HG03439 (cell line): ENCODE measurements around the gene CAPNS2.

ENCODE experiments used
- ATAC-seq: cut with Tn5 transposase; IDR thresholded peaks from one replicate; pipeline ENCODE4 v1.9.1; 2021; ENCODE audit warnings: mild to moderate bottlenecking, moderate library complexity; ENCODE audit not compliant: unreplicated experiment

Gene CAPNS2

DNA sequence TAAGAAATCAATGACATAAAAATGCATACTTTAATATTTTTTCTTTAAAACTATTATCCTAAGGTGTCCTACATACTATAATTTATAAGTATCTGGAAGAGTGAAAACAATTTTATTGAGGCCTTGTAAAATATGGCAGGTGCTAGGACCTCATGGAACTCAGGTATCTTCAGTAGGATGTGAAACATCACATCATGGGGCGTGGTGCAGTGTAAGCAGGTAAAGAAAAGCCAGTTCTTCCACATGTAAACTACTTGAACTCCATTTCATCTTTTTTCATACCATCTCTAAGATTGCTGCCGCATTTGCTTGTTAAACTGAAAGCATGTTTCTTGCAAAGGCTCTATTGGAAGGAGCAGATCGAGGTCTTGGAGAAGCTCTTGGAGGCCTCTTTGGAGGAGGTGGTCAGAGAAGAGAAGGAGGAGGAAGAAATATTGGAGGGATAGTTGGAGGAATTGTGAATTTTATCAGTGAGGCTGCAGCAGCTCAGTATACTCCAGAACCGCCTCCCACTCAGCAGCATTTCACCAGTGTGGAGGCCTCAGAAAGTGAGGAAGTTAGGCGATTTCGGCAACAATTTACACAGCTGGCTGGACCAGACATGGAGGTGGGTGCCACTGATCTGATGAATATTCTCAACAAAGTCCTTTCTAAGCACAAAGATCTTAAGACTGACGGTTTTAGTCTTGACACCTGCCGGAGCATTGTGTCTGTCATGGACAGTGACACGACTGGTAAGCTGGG, at the start of gene CAPNS2:
Gene CAPNS2 (plus strand): TSS at position 253 of the 744 bp plus-strand sequence. CDS start 73 bp downstream, at position 326.
- ATAC-seq, result no peak

DNA sequence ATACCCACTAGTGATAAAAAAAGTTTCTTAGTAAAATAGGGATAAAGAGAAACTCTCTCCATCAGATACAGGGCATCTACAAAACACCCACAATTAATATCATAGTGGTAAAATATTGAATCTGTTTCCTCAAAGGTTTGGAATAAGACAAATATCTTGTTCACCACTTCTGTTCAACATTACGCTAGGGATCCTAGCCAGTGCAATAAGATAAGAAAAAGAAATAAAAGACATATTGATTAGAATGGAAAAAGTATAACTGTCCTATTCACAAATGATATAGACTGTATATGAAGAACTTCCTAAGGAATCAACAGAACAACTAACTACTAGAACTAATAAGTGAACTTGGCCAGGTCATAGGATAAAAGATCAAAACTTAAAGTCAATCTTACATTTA, 44.7 kb upstream of the CAPNS2 start:
- ATAC-seq, result no peak

DNA sequence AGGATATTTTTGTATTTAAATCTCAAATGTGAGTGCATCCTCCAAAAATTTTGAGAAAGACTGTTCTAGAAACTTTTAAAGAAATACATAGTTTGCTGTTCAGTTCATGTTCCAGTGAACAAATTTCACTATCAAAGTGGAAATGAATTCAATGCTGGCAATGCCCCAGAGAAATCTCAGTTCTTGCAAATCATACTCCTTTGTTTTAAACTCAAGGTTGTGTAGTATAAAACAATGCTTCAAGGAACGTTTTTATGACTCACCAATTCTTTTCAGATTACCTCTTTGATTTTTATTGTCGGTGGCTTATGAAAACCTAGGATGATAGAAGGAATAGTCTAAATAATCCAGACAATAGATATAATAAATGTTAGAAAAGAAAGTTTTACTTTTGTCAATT, 40.0 kb upstream of the CAPNS2 start:
- no peak for ATAC-seq

DNA sequence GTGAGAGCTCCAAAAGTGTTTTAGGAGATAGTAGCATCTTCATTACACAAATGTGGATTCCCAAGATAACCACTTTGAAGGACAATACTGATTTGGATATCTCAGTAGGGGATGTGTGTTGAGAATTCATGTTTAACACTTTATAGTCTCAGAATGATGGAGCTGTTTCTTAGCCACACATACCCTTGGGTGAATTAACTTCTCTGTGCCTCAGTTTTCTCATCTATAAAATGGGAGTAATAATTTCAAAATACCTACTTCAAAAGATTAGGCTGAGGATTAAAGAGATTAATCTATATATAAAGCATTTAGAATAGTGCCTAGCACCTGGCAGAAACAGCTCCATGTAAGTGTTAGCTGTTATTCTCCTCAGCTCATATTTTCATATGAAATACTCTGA, 38.6 kb upstream of the CAPNS2 start:
- no peak for ATAC-seq

DNA sequence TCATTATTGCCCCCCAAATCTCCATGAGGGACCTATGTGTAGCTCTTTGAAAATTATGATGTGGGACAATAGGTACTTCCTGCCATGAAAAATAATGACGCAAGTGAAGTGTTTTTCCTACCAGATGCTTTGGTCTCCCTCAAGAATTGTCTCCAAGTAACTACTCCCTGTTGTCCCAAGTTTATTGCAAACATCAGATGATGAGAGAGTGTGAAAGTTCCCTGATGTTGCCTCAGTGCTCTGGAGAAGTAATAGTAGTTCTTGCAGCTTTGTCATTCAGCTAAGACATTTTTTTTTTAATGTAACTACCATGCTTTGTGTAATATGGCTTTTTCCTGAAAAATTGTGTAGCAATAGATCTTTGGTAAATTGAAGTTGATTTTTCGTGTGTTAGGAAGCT, 37.5 kb upstream of the CAPNS2 start:
- no peak for ATAC-seq

DNA sequence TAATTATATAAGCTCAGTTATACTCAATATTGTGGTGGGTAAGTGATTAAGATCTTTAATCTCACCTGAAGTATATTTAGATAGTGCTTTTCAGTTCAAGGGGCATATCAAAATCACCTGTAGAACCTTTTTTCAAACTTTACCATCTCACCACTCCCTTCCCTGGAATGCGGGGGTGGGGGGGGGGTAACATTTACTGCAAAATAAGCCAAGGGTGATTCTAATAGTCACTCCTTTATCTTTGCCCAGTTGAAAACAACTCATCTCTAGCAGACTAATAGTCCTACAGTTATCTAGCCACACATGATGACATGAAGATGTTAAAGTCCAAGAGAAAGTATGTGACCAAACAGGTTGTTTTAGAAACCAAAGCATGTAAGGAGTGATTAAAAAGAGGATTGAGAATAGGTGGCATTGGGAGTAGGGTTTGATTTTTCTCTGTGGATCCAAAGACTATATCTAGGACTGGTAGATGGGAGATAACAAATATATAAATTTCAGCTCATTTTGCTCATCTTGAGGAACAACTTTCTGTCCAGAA, 36.1 kb upstream of the CAPNS2 start:
- ATAC-seq, result no peak

DNA sequence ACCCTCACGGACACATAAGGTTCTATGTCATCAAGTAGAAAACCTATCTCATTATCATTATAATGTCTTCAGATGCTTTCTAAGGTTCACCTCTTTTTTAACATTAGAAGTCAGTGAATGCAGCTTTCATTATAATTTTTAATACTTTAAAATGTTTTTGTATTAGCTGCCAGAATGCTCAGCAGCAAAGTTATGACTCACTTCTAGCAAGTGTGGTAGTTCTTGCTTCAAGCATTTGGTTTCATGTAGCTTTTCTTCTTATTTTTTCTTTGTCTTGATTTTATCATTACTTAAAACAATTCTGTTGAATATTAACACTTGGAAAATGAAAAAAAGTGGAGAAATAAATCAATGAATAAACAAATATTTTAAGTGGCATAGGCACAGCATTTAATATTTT, 34.3 kb upstream of the CAPNS2 start:
- ATAC-seq, result no peak

DNA sequence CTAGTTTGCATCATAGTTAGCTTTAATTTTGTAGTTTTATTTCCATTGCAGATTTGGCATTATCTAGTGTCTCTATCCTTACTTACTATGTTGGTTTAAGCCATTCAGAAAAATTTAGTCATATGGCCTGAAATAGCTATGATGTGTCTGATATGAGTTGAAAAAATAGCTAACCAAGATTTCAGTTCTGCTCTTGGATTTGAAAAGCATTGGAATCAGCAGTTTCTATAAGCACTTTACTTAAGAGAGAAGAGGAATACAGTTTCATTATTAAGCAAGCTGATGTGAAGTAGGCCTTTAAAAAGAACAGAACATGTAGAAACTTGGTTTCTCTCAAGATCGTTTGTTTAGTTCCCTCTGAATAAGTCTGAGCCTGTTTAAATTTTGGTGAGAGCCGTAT, 31.7 kb upstream of the CAPNS2 start:
- no peak for ATAC-seq

DNA sequence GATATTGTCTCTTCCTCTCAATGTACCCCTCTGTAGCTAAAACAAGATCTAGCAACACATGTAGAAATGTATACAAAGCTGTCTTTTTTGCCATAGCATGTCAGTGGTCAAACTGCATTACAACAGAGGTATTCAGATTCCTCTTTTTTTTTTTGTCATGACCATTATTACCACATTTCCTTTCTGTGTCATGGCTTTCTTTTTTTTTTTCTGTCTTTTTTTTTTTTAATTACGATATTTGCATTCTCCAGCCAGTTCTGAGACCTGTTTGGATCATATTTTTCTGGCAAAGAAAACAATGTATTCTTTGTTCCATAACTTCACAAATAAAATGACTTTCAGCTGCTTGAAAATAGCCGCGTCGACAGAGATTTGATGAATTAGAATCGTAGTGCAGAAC, 27.4 kb upstream of the CAPNS2 start:
- no peak for ATAC-seq

DNA sequence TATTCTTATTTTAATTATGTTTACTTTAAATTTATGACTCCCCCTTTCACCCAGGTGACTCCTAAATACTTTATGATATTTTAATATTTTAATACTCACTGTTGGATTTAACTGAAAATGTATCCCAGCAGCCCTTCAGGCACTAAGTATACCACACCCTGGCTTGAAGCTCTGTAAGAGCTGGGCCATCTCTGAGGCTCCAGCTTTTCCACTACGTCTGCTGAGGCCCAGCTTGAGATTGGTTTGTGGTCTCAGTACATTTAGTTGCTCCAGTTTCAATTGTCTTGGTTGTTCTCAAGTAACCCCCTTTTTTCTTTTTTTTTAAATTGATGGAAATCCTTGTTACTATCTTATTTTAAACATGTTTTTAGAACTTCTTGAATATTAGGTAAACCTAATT, 27.0 kb upstream of the CAPNS2 start:
- no peak for ATAC-seq

DNA sequence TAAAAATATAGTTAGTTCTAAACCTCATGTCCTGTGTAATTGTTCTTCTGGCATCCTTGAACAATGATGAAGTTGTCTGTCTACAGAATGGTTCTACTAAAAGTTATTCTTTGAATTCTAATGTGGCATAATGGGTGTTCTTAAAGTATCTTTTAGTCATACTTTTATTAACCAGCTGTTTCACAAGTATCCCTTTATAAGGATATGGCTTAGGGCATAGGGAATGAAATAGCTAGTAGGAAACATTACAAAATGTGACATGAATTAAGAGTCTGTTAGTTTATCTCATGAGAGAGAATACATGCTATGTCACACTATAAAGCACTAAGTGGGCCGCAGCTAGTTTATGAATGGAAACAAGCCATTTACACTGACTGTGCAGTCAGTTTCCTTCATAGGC, 26.3 kb upstream of the CAPNS2 start:
- no peak for ATAC-seq

DNA sequence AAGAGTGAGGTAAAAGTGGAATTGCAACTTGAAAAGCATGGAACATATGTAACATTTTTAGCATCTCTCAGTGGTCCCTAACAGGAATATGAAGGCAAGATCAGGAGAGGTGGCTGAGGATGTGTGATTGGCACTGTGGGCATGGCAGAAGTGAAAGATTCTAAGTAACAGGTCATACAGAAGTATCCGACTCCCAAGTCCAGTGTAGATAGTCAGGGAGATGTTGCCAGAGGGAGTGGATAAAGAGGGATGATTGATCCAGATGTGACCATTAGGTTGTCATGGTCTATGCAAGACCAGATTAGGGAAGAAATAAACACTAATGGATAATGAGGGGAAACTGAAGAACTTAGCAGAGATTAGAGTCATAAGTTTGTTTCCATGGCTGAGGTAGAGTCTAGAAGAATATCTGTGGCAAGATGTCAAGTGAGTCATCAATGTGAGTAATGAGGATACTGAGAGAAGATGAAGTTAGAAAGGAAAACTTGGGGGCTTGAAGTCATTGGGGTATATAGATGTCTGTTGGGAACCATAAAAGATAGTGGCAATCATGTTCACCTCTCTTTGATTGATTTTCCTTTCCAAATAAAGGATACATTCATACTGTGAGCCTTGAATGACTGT, 23.9 kb upstream of the CAPNS2 start:
- no peak for ATAC-seq

DNA sequence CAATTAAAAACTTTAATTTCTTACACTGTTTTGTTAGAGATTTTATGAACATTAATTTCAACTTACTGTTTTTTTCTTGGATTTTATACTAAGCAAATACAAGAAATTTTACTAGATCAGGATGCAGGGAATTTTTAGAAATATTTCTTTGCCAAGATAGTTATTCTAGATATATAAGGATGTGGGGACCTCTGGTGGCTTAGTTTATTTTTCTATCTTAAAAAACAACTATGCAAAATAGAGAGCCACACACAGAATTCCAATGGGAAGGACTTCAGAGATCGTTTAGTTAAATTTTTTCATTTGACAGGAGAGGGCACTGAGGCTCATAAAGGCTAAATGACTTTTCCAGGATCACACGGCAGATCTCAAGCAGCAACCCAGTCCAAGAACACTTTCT, 23.0 kb upstream of the CAPNS2 start:
- ATAC-seq, result no peak

DNA sequence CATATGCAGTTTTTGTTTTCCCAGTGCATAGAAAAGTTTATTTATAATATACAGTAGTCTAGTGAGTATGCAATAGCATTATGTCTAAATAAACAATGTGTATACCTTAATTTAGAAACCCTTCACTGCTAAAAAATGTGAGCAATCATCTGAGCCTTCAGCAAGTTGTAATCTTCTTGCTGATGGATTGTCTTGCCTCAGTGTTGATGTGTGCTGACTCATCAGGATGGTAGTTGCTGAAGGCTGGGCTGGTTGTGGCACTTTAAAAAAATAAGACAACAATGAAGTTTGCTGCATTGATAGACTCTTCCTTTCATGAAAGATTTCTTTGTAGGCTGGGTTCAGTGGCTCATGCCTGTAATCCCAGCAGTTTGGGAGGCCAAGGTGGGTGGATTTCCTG, 13.9 kb upstream of the CAPNS2 start:
- no peak for ATAC-seq

DNA sequence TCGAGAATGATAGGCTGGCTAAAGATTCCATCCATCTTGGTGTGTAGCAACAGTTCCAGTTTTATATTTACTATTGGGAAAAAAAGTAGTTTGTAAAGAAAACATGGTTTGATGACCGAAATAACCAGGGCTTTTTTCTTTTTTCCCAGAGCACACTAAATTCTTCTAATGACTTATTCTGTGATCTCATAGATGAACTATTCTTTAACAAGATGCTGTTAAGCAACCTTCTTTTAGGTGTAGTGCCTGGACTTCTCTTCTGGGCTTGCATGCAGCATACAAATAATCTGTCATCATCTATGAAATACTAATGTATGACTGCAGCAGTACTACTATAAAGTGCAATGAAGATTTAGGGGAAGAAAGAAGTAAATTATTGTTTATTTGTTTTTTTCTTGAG, 11.0 kb upstream of the CAPNS2 start:
- ATAC-seq, result no peak

DNA sequence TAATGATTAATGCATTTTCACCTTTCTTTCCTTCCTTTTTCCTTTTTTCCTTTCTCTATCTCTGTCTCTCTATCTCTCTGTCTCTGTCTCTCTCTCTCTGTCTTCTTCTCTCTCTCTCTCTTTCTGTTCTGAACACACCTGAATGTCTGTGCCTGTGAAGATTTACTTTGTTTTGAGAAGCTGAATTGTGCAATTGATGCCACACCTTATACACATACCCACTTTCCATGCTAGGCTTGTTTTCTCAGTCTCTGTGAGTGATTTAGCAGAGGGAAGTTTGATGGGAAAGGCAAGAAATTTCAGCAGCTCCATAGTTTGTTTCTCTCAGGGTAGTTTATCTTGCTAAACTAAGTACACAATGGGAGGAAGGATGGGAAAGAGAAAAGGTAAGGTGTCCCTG, 9.3 kb upstream of the CAPNS2 start:
- ATAC-seq, result no peak

DNA sequence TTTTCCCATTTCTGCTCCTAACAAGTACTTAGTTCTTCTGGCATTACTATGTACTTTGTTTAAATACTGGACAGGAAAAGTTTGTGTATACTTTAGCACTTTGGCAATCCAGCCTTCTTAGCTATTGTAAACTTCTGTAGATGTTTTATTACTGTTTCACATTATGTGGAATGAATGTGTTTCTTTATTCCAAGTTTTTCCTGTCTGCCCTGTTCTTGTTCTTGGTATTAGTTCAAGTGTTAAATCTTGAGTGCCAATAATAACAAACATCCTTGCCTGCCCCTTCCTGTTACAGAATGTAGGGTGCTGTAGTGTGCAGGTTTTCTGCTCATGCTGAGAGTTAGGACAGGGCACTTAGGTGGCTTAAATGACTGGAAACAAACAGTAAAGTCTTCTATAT, 7.3 kb upstream of the CAPNS2 start:
- no peak for ATAC-seq

DNA sequence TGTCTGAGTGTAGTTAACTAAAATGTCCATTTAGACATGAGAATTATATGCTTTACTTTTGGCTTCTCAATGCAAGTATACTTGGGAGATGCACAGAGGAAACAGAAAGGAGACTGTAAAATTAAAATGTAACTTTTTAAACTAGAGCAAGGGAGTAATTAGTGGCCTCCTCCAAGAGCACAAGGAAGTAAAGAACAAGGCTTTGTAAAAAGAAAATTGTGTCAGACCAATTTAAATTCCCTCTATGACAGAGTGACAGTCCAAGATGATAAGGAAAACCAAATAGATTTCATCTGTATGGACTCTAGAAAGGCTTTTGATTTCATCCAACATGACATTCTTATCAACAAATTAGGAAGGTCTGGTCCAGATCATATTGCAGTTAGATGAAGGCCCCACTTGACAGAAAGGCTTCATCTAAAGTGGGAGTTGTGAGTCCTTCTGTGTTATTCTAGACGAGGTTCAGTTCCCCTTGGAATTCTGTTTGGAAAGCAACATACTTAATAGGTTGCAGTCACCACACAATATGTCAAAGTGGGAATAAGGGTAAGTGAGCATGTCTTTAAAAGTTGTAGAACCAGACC, 6.5 kb upstream of the CAPNS2 start:
- ATAC-seq, result no peak

DNA sequence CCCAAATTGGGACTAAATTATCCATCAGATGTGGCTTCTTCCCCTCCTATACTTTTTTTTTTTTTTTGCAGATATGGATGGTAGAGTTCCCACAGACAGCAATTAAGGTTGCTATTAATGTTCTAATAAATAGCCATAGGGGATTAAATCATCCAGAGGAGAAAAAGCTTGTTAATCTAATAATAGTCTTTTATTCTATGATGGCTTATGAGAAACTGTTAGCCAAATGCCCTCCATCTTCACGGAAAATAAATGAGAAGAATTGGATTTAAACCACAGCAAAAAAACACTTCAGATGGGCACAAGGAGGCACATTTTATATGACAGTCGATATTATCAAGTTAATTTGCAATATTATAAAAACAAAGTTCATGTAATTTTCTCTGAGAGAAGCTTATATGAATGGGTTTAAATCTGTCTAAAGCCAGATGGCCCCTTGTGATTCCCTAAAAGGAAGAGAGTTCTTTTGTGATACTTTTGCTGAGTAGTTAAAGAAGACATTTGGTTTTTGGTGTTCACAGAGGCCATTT, 5.1 kb upstream of the CAPNS2 start:
- no peak for ATAC-seq

DNA sequence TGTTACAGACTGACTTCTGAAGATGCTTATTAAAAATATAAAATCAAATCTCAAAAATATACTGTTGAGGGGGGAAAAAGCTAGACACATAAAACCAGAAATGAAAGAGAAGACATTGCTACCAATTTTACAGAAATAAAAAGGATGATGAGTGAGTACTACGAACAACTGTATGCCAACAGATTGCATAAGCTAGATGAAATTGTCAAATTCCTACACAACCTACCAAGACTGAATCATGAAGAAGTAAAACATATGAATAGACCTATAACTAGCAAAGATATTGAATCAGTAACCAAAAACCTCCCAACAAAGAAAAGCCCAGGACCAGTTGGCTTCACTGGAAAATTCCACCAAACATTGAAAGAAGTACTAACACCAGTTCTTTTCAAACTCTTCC, 3.5 kb upstream of the CAPNS2 start:
- no peak for ATAC-seq

DNA sequence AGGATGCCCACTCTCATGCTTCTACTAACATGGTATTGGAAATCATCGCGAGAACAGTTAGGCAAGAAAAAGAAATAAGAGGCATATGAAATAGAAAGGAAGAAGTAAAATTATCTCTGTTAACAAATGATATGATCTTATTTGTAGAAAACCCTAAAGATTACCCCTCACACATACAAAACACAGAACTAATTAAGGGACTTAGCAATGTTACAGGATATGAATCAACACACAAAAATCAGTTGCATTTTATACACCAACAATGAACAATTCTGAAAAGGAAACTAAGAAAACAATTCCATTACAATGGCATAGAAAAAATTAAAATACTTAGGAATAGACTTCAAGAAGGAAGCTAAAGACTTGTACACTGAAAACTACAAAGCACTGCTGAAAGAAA, 2.7 kb upstream of the CAPNS2 start:
- no peak for ATAC-seq

DNA sequence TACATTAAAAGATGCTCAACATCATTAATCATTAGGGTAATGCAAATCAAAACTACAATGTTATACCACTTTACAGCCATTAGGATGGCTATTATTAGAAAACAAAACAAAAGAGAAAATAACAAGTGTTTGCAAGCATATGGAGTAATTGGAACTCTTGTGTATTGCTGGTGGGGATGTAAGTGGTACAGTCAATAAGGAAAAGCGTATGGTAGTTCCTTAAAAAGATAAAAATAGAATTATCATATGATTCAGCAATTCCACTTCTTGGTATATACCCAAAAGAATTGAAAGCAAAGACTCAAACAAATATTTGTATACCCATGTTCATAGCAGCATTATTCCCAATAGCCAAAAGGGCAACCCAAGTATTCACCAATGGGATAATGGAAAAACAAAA, 1.4 kb upstream of the CAPNS2 start:
- no peak for ATAC-seq
